GM18520 (cell line): ENCODE measurements around the gene REXO2.

Source experiments
- ATAC-seq: cut with Tn5 transposase; IDR thresholded peaks from one replicate; pipeline ENCODE4 v1.9.1; 2021; ENCODE audit not compliant: unreplicated experiment

REXO2 gene

DNA sequence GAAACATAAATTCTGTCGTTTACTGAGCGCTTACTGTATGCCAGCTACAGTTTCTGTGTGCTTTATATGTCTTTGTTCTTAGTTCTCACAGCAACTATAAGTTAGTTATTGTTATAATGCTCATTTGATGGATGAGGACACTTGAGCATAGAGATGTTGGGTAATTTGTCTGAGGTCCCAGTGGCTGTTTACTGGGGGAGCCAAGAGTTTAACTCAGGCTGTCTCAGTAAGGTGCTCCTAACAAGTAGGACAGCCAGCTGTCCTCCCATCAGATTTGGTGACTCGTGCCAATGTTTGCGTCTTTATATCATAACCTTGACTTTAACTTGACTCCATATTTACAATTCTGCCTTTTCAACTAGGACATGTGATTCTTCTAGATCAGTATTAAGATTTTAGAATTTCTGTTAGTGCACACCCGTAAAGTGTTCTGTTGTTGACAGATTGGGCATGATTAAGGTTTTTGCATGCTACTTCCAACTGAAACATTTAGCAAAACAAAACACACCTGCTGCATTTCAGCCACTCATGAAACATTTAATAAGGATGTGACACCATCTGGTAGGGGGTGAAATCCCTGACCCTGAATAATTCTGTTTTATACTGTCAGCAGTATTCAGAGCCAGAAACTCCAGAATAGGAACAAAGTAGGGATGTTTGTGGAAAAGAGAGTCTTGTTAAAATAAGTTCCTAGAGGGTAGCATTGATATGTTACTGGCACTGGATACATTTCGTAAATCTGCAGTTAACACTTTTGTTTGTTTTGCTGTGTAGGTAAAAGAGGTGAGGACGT is 1.9 kb downstream of the REXO2 start:
- no peak for ATAC-seq

DNA sequence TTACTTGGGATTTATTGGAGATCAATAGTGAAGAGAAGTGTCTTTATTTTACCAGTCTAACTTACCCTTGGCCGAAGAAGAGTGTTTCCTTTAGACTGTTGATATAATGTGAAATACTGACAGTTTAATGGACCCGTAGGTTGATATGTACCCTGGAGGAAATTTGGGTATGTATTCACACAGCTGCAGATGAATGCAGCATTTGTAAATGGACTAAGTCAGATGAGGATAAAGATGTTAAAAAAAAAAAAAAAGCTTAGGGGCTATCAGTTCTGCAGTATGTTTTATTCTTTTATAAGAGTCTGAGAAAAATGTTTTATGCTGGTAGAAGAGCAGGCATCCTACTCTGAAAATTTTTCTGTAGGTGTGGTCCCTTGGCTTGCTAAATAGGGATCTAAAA is 2.7 kb downstream of the REXO2 start:
- no peak for ATAC-seq

DNA sequence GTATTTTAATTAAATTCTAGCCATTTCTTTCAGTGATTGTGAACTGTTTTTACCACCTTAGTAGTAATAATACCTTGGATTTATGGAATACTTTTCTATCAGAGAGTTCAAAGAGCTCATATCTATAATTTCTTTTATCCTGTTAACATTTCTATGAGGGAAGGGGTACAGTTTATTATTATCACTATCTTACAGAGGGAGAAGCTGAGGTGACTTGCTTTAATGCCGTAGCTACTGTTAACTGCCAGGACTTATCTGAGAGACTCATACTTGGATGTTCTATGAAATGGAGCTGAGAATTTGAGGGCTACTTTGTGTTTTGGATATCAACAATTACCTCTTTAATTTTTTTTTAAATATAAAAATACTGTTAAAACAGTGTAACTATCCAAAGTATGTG is 3.3 kb downstream of the REXO2 start:
- no peak for ATAC-seq

DNA sequence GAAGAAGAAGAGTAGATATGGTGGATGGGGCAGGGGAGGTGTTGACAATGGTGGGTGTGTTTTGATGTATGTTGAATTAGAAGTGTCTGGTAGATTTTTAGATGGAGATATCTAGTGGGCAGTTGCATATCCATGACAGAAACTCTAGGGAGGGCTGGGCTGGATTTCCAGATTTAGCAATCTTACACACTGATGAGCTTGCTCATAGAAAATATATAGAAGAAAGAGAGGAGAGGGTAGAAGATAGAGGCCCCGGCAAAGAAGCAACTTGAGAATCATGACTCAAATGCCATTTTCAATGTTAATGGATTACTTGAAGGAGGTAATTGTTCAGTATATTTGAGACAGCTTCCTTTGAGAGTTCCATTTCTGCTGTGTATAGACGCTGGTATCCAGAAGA is 8.2 kb downstream of the REXO2 start:
- ATAC-seq: no peak

DNA sequence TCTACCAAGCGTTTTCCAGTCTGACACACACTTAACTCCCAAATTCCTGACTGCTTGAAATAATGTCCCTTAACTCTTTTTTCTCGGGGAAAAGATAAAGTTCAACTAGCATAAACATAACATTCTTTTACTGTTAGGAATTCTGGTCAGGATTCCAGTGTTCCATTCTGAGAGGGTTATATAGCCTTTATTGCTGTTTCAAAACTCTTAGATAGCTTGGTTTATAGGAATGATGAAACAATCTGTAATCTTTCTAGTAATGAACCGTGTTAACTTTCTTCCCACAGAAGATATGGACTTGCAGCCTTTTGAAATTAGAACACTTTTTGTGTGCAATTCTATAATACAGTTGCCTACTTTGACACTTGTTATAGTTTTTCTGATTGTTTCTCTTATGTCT is 8.6 kb downstream of the REXO2 start:
- no peak for ATAC-seq

DNA sequence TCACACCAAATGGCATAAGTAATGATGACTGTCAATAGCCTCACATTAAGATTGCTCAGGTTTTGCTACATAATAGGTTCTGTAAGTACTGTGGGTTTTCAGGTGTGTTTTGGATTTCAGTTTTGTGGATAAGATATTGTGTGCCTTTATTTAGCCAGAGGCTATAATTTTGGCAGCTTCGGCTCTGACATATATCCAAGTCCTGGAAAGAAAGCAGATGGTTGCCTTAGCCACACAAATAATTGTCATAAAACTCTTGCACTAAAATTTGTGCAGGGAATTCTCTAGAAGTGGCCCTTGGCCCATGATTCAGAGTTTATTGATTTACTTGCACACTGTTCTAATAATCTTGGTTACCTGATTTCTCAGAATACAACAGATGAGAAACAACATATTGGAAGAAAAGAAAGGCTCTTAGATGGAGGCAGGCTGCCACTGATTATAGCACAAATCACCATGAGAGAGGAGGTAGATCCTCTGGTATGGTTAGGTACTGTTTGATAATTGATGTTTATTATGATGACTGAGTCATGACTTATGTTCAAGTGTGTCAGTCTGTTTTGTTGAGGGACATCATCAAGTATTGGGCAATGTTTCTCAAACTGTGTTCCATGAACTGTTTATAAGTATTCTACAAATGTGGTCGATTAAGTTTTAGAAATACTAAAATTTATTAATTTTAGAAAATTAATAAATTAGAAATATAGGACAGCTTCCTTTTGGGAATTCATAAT is 9.6 kb downstream of the REXO2 start:
- no peak for ATAC-seq

DNA sequence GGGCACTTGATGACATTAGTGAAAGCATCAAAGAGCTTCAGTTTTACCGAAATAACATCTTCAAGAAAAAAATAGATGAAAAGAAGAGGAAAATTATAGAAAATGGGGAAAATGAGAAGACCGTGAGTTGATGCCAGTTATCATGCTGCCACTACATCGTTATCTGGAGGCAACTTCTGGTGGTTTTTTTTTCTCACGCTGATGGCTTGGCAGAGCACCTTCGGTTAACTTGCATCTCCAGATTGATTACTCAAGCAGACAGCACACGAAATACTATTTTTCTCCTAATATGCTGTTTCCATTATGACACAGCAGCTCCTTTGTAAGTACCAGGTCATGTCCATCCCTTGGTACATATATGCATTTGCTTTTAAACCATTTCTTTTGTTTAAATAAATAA is 10.6 kb downstream of the REXO2 start:
- ATAC-seq: no peak

DNA sequence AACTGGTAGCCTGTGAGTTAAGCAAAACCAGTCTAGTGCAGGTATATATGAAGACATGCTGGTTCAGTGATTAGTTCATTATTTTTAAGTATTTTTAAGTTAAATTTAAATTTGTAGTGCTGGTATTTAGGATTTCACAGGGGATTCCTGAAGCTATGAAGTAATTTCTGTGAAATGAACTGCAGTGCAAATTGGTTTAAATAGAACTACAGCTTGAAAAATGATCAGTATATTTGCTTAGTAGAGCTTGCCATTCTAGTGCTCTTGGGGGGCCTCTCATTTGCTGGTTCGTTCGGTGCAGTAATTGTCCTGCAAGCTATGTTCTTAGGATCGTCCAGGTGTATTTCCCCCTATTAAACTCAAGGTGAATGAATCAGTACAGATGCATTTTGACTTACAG is 13.1 kb downstream of the REXO2 start:
- no peak for ATAC-seq

DNA sequence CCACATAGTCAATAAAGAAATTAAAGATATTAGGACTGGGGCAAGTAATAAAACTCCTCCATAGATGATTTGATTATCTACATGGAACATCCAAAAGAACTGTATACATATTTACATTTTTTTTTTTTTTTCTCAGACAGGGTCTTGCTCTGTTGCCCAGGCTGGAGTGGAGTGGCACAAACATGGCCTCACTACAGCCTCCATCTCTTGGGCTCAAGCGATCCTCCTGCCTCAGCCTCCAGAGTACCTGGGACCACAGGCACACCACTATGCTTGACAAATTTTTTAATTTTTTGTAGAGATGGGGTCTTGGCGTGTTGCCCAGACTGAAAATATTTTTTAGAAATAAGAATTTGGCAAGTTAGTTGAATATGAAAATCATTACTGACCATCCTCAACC is 24.7 kb downstream of the REXO2 start:
- ATAC-seq: no peak

DNA sequence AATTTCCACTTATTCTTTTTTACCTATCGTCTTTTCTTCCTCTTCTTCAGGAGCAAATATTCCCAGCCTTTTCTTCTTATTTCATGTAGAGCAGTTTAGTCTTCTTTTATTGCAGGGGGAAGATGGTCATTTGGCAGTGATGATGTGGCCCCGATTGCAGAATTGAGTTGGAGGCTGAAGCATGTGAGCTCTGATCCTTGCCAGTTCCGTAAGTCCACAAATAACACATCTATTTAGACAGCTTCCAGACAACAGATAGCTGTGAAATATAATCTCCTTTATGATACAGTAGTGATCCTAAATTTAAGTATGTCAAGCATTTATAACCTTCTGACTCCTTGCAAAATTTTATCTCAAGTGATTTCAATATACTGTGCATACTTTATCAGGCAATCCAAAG is 27.5 kb downstream of the REXO2 start:
- ATAC-seq: no peak

DNA sequence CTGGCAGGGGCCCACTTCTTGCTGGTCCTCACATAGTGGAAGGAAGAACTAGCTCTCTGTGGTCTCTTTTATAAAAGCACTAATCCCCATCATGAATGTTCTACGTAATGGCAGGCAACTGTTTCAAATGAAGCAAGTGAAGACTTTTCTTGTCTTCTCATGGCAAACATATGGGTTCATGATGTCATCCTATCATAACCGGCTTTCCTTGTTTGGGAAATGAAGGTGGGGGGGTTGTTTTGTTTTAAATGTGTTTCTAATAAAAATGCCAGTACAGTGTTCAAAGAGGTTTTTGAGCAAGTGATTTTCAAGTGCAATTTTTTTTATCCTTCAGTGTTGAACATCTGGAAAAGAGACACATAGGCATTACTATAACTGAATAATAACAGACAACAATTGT is 33.4 kb downstream of the REXO2 start:
- ATAC-seq: no peak

DNA sequence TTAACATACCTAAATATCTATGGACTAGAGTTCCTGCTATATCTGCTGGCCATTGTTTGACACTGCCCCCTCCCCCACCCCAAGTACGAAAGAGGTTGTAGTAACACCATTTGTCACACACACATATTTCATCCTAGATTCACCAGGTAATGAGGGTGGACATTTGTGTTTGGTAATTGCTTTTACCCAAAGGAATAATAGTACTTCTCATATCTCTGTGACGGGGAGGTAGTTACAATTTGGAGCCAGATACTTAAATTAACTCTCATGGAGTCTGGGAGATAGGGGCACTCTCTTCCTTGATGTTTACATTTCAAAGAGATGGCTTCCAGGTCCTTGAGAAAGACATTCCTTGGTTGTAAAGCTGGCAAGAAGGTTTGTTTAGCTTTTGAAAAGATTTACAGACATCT is 38.7 kb downstream of the REXO2 start:
- no peak for ATAC-seq

DNA sequence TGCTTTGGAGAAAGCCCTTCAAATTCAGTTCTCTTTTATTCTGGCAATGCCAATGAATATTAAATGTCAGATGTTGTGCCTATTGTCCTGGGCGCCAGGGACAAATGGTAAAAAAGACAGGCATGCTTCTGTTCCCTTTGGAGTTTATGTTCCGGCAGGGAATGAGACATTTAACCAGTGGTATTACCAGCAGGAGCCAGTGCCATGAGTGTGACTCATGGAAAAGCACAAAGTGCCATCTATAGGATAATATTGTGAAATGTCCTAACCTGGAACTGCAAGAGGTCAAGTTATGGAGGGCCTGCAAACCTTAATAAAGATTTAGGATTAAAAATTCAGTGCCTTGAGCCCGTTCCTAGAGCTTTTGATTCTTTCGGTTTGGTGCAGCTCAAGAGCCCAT is 39.5 kb downstream of the REXO2 start:
- no peak for ATAC-seq

DNA sequence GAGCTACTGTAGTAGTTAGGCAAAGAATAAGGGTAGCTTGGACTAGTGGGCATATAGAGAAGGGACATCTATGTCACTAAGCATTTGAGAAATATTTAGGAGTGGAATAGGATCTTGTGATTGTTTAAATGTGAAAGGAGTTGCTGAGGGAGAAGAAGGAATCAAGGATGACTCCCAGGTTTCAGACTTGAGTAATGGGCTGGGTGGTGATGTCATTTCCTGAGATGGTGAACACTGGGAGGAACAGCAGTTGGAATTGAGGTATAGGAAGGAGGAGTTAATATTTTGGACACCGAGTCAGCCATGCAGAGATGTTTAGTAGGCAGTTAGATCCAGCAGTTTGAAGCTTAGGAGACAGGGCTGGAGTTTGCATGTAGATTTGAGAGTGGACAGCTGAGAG is 40.1 kb downstream of the REXO2 start:
- ATAC-seq: no peak

DNA sequence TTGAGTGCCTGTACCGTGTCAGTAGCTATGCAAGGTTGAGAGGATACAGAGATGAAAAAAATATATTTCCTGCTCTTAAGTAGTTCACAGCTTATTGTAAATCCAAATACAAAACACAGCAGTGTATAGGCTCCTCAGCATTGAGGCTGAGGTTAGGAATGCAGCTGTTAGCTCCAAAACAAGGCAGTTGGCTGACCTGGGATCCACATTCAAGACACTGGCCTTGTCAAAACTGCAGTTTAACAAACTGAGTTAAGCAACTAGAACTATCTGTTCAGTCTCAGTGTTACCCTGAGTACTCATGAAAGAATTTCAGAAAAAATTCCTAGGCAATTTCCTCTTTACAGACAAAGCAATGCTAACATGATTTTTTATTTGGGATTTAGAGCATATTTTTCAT is 42.8 kb downstream of the REXO2 start:
- ATAC-seq: no peak

DNA sequence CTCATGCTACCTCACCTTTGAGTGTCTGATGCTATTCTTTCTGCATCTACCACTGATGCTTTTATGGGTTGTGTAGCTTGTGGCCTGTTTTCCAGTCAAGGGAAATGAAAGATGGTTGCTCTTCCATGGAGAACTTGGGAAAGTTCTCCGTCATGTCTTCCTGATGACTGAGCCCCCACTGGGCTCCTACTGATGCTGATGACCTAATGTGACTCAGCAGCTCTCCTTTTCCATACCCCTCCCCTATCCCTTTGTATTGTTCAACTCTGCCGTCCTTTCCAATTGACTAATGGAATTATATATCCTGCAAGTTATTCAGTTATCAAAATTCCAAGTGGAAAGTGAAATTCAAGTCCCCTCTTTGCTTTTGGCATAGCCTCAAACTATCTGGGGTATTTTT is 44.7 kb downstream of the REXO2 start:
- ATAC-seq: no peak

DNA sequence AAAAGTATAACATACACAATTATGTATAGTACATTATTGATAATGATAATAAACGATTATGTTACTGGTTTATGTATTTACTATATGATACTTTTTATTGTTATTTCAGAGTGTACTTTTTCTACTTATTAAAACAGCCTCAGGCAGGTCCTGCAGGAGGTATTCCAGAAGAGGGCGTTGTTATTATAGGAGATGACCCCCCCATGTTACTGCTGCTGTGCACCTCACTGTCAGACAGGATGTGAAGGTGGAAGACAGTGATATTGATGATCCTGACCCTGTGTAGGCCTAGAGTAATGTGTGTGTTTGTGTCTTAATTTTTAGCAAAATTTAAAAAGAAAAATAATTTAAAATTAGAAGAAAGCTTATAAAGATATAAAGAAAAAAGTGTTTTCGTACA is 57.6 kb downstream of the REXO2 start:
- no peak for ATAC-seq

DNA sequence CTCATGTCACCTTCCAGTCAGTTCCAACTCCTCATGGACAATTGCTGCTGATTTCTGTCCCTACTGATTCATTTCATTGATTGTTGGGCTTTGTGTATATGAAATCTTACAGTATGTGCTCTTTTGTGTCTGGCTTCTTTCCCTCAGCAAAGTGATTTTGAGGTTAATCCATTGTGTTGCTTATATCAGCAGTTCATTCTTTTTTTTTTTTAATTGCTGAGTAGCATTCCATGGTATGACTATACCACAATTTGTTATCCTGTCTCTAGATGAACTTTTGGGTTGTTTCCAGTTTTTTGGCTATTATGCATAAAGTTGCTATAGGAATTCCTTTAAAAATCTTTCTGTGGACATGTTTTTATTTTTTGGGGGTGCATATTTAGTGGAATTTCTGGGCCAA is 60.5 kb downstream of the REXO2 start:
- no peak for ATAC-seq
